HG03460 (cell line): ENCODE measurements around the gene COPG1.
A peak's percentile ranks its signal among the peaks of the same experiment; 100 is the strongest.
"Not testable (repeated sequence)": the region's sequence is repeated elsewhere in the genome, so short reads cannot be mapped to it uniquely, and the experiment has no call there.

Source experiments
- ATAC-seq: cut with Tn5 transposase; IDR thresholded peaks from one replicate; pipeline ENCODE4 v1.9.1; 2021; ENCODE audit not compliant: unreplicated experiment

The COPG1 gene

DNA sequence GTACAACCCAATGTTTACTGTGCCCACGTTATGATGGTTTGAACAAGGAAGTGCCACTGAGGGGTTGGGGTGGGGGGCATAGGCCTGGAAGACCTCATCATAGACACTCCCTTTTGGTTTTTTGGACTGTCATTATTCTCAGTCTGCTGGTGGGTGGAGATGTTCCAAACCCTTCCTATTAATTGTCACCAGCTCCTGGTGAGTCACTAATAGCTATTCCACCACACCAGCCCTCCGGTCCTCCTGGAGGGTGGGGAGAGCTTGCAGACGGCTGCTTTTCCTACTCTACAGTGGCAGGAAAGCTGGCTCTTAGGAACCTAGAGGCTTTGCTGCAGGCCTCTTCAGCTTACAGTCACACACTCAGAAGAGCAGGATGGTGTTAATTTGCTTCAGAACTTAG, 9.0 kb upstream of the COPG1 start:
- ATAC-seq: no peak

DNA sequence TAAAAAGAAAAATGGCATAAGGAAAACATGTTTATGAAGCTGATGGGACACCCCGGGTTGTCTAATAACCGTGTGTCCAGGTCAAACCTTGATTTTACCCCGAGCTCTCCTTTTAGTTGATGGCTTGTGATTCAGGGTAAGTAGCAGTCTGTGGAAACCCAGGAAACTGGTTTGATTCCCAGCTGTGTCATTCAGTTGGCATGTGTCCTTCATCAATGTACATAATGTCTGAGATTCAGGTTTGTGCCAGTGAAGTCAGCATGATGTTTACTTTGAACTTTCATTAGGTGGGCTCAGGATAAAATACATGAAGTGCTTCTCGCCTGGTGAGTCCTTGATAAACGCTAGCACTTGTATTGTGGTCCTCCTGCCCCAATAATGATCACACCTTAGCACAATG, 4.3 kb upstream of the COPG1 start:
- ATAC-seq: no peak

DNA sequence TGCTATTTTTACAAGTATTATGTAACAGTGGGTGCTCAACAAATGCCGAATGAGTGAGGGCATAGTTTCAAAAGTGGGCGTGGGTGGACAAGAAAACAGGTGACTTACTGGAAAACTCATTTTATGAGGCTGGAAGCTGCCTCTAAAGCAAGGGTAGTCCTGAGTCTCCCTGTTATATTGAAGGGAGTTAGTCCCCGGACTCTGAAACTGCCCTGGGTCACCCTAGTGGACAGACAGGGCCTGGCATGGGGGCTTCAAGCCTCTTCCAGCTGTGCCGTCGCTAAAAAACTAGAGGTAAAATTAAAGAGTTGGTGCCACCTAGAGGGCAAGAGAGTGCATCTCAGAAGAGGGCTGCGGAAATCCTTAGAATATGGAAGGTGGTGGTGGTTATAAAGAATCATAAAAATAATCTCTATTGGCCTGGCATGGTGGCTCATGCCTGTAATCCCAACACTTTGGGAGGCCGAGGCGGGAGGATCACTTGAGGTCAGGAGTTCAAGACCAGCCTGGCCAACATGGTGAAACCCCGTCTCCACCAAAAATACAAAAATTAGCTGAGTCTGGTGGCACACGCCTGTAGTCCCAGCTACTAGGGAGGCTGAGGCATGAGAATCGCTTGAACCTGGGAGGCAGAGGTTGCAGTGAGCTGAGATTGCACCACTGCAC, 3.6 kb upstream of the COPG1 start:
- ATAC-seq: peak; percentile 49

- no peak for ATAC-seq
Measured at GRCh38 chr3:129246636-129247035, 2.8 kb upstream of the COPG1 start.

DNA sequence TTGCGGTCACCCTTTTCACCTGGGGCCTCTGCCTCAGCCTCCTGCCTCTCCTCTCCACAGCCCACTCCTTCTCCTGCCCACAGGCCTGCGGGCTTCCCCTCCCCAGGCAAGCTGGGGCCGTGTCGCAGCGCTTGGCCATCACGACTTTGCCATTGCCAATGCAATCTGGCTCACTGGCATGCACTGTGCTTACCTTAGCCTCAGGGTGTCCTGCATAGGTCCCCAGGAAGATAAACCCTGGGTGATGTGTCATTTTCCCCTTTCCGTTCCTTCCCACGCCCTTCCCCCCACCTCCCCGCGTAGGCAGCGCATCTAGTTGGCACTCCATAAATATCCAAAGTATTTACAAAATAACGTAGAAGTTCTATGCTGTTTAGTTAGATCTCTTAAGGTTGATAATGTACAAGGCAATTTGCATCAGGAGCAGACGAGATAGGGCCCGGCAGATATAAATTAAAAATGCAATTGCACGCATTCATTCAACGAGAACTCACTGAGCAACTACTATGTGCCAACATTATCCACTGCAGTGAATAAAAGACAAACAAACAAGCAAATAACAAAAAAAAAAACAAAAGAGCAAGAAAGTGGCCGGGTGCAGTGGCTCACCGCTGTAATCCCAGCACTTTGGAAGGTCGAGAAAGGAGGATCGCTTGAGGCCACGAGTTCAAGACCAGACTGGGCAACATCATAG, 973 bp upstream of the COPG1 start:
- no peak for ATAC-seq

- ATAC-seq: no peak
Measured at GRCh38 chr3:129252748-129253147, 3.3 kb downstream of the COPG1 start.

DNA sequence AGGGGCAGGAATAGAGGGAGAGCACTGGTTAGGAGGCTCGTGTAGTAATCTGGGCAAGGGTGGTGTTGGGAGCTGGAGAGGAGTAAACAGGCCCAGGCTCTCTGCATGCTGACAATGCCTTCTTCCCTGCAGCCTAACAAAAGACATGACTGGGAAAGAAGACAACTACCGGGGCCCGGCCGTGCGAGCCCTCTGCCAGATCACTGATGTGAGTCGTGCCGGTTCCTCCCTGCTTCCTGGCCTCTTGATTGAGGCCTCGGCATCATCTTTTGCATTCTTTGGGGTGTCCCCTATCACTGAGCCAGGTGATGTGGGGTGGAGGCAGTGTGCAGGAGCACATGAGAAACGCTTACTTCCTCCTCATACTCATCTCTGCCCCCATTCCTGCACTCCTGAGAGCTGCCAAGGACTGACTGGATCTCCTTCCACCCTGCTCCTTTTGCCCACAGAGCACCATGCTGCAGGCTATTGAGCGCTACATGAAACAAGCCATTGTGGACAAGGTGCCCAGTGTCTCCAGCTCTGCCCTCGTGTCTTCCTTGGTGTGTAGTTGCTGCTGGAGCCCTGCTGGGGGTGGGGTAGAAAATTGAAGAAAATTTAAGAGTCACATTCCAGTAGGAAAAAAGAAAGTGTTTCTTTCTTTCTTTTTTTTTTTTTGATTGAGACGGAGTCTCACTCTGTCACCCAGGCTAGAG, 5.3 kb downstream of the COPG1 start:
- no peak for ATAC-seq

DNA sequence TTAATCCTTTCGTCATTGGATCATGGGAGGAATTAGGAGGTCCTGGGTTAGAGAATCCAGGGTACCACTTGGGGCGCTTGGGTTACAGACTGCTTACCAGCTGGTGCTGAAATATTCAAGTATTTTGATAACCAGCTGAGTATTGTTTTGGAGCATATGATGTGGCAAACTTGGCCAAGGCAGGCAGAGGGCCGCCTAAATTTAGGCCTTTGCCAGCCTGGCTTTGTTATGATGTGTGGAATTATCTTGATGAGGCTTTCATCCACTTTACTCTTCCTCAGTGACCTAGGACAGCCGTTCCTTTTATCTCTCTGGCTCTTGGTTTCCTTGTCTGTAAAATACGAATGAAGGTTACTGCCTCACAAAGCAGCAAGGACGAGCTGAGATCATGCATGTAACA, 6.9 kb downstream of the COPG1 start:
- ATAC-seq: no peak

DNA sequence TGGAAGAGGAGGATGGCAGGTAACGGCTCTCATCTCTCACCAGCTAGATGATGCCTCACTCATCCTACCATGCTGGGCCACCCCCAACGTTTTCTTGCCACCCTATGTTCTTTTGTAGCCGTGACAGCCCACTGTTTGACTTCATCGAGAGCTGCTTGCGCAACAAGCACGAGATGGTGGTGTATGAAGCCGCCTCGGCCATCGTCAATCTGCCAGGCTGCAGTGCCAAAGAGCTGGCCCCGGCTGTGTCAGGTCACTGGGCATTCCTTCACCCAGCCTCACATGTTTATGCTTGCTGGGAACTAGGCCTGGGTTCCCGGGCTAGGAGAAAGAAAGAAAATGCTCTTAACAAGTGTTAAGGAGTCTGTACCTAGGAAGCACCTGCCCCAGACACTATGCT, 8.2 kb downstream of the COPG1 start:
- ATAC-seq: no peak

DNA sequence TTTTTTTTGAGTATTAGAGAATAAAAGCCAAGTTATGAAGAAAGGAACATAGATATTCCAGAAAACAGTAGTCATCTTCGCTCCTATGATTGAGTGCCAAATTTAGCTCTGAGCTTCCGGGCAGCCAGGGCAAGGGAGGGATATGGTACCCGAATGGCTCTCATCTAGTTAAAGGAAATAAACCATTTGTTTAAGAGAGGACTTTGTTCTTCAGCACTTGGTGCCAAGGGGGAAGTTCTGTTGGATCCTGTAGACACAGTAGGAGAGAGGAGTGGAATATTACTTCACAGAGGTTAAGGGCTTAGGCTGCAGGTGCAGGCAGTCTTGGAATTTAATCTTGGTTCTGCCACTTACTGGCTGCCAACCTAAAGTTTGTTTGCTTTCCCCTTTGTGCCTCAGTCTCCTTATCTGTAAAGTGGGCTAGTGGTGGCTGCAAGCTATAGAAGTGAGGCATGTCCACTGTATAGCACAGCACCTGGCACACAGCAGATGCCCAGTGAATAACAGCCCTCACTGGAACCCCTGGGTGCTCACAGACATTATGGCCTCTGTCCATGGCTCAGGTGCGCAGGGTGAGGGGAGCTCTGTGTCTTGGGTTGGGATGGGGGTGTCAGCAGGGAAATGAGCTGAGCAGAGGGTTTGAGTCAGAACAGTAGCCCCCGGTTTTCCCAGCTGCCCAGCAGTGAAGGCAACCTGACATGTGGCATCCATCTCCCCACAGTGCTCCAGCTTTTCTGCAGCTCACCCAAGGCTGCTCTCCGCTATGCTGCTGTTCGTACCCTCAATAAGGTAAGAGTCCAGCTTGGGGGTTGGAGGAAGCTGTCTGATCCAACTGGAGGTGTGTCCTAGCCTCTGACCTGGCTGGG, 10.4 kb downstream of the COPG1 start:
- ATAC-seq: no peak

DNA sequence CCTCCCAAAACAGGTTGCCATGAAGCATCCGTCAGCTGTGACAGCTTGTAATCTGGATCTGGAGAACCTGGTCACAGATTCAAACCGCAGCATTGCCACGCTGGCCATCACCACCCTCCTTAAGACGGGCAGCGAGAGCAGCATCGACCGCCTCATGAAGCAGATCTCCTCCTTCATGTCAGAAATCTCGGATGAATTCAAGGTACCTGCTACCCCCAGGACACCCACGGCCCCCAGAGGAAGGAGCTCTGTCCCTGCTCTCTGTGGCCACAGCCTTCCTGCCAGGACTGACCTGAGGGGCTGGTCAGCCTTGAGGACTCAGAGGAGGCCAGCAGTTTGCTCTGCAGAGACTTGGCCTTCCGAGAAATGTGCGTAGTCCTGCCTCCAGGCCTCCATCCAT, 11.2 kb downstream of the COPG1 start:
- no peak for ATAC-seq

DNA sequence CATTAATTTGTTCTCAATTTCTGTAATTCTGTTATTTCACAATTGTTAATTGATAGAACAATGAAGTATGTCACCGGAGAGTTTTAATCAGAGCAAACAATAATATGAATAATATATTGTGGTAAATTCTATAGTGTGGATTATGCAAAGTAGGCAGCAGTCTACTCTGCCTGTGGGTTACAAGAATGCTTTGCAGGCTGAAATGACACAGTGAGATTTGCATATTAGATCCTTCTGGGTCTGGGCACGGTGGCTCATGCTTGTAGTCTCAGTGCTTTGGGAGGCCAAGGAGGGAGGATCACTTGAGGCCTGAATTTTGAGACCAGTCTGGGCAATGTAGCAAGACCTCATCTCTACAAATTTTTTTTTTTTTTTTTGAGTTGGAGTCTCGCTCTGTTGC, 12.5 kb downstream of the COPG1 start:
- ATAC-seq: no peak

- ATAC-seq: no peak
Measured at GRCh38 chr3:129263161-129263910, 13.9 kb downstream of the COPG1 start.

DNA sequence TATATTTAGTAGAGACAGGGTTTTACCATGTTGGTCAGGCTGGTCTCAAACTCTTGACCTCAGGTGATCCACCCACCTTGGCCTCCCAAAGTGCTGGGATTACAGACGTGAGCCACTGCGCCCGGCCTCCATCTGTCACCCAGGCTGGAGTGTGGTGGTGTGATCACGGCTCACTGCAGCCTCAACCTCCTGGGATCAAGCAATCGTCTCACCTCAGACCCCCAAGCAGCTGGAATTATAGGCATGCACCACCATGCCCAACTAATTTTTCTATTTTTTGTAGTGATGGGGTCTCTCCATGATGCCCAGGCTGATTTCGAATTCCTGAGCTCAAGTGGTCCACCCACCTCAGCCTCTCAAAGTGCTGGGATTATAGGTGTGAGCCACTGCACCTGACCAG, 15.6 kb downstream of the COPG1 start:
- not testable (repeated sequence) for ATAC-seq

GRCh38 chr3:129266651-129267050, 17.2 kb downstream of the COPG1 start:
- ATAC-seq: no peak

DNA sequence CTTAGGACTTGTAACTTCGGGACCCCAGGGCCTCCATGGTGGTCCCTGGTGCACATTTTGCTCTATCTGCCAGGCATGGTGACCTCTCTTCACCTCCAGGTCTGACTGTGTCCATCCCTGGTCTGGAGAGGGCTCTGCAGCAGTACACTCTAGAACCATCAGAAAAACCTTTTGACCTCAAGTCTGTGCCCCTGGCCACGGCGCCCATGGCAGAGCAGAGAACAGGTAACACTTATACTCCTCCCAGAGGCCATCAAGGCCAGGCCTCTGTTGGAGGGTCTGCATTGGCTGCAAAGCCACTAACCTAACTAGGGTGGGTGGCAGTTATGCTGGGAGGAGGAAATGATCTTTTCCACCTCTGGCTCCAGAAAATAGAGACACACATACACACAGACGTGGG, 19.0 kb downstream of the COPG1 start:
- no peak for ATAC-seq

DNA sequence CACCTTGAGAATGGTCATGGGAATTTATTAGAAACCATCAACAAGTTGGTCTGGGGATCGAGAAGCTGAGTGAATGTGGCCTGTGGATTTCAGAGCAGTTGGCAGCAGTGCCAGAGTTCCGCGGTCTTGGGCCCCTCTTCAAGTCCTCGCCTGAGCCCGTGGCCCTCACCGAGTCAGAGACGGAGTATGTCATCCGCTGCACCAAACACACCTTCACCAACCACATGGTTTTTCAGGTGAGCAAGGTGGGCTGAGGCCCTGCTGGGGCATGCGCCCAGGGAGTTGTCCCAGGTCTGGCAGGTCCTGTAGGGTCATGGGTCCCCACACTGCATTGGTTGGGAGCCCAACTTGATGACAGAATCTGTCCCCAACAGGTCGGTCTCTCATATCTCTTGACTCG, 22.3 kb downstream of the COPG1 start:
- no peak for ATAC-seq

DNA sequence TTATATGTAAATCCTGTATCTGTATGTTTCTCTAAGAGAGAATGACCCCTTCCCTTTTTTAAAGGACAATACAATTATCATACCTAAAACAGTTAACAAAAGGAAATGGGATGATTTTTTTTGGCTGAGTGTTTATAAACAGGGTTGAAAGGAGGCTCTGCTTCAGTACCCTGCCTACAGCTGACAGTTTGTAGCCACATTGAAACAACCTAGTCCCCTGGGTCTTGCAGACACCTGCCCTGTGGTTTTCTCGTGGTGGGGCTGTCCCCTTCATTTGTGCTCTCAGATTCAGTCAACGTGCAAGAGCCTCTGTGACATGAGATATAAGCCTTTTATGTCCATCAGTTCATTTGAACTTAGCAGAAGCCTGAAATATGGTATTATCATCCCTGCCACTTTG, 27.0 kb downstream of the COPG1 start:
- peak; percentile 85 for ATAC-seq

- ATAC-seq: no peak
Measured at GRCh38 chr3:129277829-129278271, 28.4 kb downstream of the COPG1 start.

DNA sequence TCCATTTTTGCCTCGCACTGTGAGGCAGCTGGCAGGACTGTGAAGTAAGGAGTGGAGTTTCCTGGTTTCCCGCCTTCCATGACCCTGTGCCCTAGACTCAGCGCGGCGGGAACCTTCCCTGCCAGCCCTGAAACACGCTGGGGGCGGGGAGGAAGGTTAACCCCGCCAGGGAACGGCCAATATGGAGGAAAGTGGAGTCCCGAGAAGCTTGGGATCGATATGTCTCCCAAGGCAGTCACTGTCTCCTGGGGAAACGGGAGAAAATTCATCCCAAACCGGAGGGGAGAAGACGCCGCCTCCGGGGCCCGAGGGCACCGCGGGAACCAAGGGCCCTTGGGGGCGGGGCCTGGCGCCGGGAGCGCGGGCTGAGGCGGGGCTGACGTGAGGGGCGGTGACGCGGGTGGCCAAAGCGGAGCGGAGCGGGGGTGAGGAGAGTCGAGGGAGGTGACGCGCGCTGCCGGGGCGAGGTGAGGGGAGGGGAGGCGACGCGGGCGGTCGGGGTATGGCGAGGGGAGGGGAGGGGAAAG, 29.1 kb downstream of the COPG1 start, which contains the start of gene HMCES:
Gene HMCES, plus strand, starts transcription at position 432 of the 527 bp plus-strand sequence. CDS start 863 bp downstream, outside the sequence.
- peak; percentile 48 for ATAC-seq
